ENCODE data around the gene WHRN.

Gene WHRN

DNA sequence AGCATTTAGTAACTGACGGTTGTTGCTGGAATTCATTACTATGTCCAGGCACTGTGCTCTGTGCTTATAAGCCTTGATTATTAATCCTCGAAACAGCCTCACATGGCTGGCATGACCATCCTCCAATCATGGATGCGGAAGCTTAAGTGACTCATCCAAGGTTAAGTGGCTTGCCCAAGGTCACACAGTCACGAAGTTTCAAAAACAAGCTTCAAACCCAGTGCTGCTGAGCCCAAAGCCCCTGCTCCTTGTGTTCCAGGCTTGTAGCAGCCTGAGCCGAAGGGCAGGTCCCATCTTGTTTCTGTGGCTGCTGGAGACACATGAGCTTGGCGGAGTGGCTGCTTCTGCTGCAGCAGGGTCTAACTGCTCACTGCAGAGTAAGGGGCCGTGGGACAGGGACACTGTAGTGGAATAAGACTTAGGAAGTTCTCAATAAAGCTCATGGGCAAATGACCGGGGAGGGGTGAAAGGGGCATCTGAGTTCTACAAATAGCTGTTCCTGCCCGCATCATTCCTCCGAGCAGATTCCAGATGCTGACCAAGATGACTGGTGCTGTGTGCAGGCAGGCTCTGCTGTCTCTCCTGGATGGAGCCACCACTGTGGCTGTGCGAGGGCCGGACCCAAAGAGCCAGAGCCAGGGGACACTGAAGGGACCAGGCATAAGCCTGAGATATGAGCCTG lies 32.4 kb downstream of the WHRN start:
- DNase-seq (ENCODE audit: low read depth in 3 of 3), result no peak

GRCh38 chr9:114471157-114471556 lies 34.1 kb downstream of the WHRN start:
- no peak for DNase-seq (ENCODE audit: low read depth in 3 of 3)

DNA sequence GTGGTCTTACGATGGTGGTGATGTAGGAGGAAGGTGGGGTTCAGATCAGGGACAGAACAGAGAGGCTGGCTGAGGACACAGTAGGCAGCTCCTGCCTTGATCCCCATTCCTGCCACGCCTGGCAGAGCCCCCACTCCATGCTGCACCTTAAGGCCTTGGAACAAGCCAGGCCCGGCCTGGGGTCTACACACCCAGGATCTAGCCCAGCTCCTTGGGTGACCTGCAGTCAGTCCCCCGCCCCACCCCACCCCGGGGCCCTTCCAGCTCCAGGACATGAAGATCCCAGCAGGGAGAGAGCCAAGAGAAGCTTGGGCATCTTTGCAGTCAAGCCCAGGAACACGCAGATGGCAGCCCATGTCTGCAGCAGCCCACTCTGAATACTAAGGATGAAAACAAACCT lies 34.7 kb downstream of the WHRN start:
- DNase-seq (ENCODE audit: low read depth in 3 of 3), result no peak

DNA sequence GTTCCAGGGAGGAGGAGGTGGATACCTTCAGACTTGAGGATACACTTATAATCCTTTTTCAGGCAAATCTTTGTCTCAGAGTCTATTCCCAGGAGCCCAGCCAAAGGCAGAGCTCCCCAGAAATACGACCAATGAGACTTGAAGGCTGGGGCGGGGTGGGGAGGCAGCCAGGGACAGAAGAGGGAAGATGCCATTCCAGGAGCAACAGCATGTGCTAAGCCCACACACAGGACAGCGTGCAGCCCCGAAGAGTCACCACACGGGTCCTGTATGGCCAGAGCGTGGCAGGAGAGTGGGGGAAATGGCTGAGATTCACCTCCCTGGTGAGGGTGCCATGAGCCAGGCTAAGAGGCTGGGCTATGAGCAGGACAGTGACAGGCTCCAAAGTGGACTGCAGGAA lies 35.2 kb downstream of the WHRN start:
- DNase-seq (ENCODE audit: low read depth in 3 of 3), result no peak

DNA sequence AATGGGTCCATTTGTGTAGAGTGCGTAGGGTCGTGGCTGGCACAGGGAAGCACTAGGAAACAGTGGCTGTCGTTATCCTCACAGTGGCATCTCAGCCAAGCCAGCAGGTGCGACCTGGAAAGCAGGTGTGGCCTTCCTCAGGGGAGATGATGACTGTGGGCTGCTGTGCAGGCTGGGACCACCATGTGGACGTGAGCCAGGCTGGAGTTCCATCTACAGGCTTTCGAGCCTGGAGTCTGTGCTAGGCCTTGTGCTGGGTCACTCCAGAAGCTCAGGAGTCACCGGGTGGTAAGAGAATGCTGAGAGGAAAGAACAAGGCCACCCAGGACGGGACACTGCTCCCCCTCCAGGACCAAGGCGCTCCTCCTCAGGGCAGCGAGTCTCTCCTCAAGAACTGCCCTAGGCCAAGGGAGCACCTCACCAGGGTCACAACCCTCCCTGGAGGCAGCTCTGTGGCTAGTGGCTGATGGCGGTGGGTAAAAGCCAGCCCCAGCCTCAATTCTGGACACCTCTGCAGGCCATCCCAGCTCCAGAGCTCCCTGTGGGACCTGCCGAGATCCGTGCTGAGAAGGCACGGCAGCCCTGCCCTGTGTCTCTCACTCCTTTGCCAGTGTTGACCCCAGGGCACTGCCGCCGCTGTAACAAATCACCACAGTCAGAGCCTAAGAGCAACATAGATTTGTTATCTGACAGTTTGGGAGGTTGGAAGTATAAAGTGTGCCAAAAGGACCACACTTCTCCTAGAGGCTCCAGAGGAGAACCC lies 36.0 kb downstream of the WHRN start:
- DNase-seq (ENCODE audit: low read depth in 3 of 3), result no peak

DNA sequence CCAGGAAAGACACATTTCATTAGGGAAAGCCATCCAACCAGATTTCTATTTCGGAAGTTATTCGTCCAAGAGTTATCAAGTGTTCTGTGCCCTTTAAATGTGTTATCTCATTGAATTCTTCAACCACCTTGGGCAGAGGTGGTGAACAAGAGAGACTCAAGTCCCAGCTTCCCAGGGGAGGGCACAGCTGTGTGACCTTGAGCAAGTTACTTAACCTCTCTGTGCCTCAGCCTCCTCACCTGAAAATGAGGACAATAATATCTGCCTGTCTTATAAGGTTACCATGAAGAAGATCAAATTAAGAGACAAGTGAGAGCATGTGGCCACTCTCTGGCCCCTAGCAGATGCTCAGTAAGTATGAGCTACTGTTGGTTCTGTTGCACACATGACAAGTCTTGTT lies 37.4 kb downstream of the WHRN start:
- DNase-seq (ENCODE audit: low read depth in 3 of 3), result no peak

DNA sequence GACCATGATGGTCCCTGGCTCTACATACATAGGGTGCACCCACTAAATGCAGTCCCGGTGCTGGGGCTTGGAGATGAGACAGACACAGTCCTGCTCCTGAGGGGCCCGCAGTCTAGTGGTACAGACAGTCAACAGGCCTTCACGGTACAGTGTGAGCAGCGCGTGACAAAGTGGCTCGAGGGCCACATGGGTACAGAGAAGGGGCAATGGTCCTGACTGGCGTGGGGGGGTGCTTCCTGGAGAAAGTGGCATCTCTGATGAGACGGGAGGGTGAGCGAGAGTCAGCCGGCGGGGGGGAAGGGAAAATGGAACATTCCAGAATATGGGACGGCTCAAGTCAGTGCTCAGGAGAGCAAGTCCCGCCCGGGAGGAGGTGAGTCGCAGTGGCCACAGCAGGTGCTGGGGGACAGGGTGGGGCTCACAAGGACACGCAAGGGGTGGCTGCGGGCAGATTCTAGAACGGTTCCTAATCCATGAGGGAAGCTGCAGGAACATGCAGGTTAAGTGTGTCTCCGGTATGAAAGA lies 38.0 kb downstream of the WHRN start:
- no peak for DNase-seq (ENCODE audit: low read depth in 3 of 3)

GRCh38 chr9:114465906-114466900 lies 39.1 kb downstream of the WHRN start:
- no peak for DNase-seq (ENCODE audit: low read depth in 3 of 3)

- no peak for DNase-seq (ENCODE audit: low read depth in 3 of 3)
These were observed 39.9 kb downstream of the WHRN start for GRCh38 chr9:114465417-114465816.

DNA sequence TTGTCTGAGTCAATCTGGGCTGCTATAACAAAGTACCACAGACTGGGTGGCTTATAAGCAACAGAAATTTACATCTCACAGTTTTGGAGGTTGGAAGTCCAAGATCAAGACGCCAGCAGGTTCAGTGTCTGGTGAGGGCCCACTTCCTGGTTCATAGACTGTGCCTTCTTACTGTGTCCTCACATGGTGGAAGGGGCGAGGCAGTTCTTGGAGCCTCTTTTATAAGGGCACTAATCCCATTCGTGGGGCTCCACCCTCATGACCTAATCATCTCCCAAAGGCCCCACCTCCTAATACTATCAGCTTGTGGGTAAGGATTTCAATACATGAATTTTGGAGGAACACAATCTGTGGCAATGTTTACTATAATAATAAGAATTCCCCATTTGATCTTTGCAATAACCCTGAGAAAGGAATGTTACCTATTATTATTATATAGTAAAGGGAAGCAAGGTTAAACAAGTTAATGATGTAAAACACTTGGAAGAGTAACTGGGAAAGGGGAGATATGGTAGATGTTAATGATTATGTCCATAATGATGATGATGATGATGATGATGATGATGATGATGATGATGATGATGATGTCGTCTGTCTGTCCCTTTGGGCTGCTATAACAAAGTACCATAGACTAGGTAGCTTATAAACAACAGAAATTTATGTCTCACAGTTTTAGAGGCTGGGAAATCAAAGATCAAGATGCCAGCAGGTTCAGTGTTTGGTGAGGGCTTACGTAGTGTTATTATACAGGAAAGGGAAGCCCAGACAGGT lies 40.8 kb downstream of the WHRN start:
- no peak for DNase-seq (ENCODE audit: low read depth in 3 of 3)

DNA sequence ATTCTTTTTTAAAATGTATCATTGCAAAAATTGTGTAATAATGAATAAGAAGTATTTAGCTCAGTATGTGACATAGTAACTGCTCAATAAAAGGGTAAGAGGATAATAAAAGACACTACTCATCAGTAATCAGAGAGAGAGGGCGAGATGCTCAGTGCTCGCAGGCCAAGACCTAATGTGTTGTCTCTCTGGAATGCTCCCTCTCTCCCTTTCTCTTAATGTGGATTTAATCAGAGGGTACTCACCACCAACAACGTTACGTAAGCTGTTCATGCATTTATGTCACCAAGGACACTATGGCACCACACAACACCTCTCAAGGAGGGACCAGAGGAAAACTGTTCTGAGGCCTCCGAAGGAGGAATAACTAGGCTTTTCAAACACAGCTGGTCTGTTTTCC lies 42.5 kb downstream of the WHRN start:
- DNase-seq (ENCODE audit: low read depth in 3 of 3), result no peak

DNA sequence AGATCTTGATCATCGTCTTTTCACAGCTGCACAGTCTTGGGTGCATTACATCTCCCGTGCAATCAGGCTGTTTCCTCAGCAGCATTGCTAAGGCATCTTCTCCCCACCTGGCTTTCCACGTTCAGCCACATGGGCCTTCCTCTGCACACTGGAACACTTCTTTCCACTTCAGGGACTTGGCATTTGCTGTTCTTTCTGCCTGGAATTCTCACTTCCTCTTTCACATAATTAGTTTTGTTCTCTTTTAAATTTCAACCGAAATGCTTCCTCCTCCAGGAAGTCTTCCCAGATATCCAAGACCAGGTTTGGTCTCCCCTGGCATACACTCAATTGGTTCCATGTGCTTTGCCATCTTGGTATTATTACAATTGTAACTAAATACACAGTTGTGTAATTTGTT lies 43.8 kb downstream of the WHRN start:
- DNase-seq (ENCODE audit: low read depth in 3 of 3), result no peak

DNA sequence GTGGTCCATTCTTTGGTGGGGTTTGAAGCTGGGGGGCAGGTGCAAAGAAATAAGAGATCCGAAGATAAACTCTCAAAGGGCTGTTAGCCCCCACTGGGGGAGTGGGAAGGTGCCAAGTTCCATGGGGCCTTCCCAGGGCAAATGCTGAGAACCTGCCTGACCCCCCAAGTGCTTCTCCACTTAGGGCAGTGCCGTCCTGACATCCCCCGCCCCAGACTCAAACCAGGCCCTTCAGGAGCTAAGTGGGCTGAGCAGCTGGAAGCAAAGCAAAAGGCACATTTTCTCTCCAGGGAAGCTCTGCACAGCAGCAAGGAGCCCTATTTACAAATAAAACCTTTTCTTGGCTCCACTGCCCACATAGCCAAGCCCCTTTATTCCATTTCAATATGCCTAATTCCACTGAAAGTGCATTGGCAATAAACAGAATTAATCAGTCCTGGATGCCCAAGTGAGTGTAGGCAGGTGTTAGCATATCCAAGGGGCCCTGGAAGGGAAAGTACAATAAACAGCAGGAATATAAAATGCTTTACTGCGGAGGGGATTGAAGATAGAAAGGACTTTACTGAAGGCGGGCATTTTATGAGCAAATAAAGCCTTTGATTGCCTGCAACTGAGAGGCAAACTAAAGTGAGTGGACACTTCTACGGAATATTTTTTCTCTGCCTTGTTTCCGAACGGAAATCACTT lies 44.6 kb downstream of the WHRN start:
- no peak for DNase-seq (ENCODE audit: low read depth in 3 of 3)

GRCh38 chr9:114459464-114459863 lies 45.8 kb downstream of the WHRN start:
- DNase-seq (ENCODE audit: low read depth in 3 of 3), result no peak

- no peak for DNase-seq (ENCODE audit: low read depth in 3 of 3)
These were observed 48.3 kb downstream of the WHRN start for GRCh38 chr9:114456929-114457328.

- DNase-seq (ENCODE audit: low read depth in 3 of 3), result no peak
These were observed 50.6 kb downstream of the WHRN start for GRCh38 chr9:114454652-114455051.

DNA sequence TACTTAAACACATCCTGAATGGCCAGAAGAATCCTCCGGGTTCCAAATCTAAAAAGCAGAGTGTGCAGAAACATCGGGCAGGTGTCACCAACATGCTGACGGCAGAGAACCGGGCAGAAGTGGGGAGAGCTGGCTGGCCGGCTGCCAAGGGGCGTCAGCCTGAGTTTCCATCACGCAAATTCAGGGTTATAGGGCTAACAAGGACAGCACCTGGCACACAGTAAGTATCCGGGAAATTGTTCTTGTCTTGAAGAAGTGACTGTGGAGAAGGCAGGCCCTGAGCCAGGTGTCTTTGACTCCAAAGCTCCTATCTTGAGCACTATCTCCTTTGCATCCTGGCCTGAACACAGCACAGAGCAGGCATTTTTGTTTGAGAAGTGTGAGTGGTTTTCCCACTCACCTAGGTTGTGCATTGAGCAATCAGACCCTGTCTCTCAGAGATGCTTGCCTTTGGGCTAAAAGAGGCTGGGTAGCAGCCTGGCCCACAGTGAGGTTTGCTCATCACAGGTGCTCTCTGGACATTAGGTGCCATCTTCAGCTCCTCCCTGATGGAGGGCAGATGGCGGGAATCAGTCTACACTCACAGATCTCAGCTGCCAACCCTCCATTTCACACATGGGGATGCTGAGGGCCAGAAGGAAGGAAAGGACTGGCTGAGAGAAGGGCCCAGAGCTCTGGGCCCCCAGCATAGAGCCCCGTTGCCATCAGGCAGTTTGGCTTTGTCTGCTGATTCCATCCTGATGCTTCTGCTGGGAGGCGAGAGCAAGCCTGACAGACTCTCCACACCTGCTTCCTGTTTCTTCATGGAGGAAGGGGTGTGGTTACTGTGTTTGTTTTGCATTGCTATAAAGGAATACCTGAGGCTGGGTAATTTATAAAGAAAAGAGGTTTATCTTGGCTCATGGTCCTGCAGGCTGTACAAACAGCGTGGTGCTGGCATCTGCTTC lies 52.8 kb downstream of the WHRN start:
- no peak for DNase-seq (ENCODE audit: low read depth in 3 of 3)

GRCh38 chr9:114451707-114452031 lies 53.6 kb downstream of the WHRN start:
- no peak for DNase-seq (ENCODE audit: low read depth in 3 of 3)

- no peak for DNase-seq (ENCODE audit: low read depth in 3 of 3)
These were observed 54.2 kb downstream of the WHRN start for GRCh38 chr9:114450833-114451706.
